ENCODE measurements around the gene CAPZB. TPM values are rescaled to one million over a fixed set of nuclear protein-coding genes. Genes with fewer than 3 reads are reported as not detected.

Gene CAPZB
- total RNA-seq, 1 donor from 2014 or later: 352 TPM

DNA sequence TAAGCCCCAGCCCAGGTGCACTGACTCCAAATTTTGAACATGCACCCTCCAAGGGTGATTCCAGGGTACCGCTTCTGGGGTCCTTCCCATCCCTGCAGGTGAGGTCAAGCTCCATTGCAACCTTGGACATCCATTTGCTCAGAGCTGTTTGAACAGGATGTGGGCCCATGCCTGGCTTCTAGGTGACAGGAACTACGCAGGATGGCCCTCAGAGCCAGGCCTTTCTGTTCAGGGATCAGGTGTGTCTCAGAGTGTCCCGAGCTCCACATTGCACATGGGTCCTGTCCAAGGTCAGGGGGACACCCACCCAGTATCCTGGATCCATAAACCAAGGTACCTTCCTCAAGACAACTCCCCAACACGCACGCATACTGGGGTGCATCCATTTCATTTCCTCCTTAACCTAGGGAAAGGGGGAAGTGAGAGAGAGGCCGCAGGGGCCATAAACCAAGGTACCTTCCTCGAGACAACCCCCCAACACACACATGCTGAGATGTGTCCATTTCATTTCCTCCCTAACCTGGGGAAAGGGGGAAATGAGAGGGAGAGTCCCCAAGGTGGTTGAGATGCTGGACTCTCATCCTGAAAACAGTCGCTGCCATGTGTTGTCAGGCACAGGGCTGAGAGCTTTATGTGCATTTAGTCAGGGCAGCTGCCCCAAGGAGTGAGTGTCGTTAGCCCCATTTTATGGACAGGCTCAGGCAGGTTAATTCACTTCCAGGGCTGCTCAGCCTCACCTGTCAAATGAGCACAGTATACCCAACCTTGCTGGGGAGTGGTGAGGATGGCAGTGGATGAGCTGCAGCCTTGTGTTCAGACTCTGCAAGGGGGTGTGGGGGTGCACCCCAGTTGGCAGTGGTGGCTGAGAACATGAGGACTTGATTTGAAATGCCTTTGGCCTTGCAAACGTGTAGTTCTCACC lies 171.1 kb downstream of the CAPZB start:
- Mint-ChIP-seq H3K4me1 (ENCODE audit: low read depth) (peaks cover 70% of the 10 kb centered on the region), H3K27me3 (ENCODE audit: low read depth) (no peaks in the 10 kb centered on the region), H3K27ac (ENCODE audit: unreplicated experiment) (peak overlapping the region; percentile 69), H3K4me3 (ENCODE audit: unreplicated experiment) (peak overlapping the region; percentile 81), H3K9me3 (ENCODE audit: low read depth) (no peaks in the 10 kb centered on the region), H3K36me3 (ENCODE audit: low read depth) (peaks cover 12% of the 10 kb centered on the region)
- TF ChIP-seq, protein P1, sequence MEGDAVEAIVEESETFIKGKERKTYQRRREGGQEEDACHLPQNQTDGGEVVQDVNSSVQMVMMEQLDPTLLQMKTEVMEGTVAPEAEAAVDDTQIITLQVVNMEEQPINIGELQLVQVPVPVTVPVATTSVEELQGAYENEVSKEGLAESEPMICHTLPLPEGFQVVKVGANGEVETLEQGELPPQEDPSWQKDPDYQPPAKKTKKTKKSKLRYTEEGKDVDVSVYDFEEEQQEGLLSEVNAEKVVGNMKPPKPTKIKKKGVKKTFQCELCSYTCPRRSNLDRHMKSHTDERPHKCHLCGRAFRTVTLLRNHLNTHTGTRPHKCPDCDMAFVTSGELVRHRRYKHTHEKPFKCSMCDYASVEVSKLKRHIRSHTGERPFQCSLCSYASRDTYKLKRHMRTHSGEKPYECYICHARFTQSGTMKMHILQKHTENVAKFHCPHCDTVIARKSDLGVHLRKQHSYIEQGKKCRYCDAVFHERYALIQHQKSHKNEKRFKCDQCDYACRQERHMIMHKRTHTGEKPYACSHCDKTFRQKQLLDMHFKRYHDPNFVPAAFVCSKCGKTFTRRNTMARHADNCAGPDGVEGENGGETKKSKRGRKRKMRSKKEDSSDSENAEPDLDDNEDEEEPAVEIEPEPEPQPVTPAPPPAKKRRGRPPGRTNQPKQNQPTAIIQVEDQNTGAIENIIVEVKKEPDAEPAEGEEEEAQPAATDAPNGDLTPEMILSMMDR (IDR thresholded peaks at IDR 0.05): no peak
- DNase-seq (ENCODE audit: low spot score): no peak

DNA sequence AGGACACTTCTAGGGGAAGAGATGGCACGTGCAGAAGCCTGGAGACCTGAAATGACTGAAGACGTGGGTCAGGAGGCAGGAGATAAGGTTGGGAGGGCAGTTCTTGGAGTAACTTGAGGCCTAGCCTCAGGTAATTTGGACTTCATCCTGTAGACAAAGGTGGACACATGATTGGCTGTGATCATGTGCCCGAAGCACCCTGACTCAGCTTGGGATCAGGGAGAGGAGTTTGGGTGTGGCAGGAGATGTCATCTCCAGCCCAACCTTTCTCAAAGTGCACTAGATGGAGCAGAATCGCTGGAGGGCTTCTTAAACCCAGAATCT lies 171.7 kb downstream of the CAPZB start:
- no peaks in the 10 kb centered on the region for H3K27me3 Mint-ChIP-seq (ENCODE audit: low read depth)
- H3K4me1 Mint-ChIP-seq (ENCODE audit: low read depth): peaks cover 70% of the 10 kb centered on the region
- no peak for DNase-seq (ENCODE audit: low spot score)
- H3K27ac Mint-ChIP-seq (ENCODE audit: unreplicated experiment): peak overlapping the region; percentile 29
- peak overlapping the region; percentile 81 for H3K4me3 Mint-ChIP-seq (ENCODE audit: unreplicated experiment)
- peaks cover 7% of the 10 kb centered on the region for H3K36me3 Mint-ChIP-seq (ENCODE audit: low read depth)
- TF ChIP-seq, protein P1 (IDR thresholded peaks at IDR 0.05): no peak
- H3K9me3 Mint-ChIP-seq (ENCODE audit: low read depth): no peaks in the 10 kb centered on the region

DNA sequence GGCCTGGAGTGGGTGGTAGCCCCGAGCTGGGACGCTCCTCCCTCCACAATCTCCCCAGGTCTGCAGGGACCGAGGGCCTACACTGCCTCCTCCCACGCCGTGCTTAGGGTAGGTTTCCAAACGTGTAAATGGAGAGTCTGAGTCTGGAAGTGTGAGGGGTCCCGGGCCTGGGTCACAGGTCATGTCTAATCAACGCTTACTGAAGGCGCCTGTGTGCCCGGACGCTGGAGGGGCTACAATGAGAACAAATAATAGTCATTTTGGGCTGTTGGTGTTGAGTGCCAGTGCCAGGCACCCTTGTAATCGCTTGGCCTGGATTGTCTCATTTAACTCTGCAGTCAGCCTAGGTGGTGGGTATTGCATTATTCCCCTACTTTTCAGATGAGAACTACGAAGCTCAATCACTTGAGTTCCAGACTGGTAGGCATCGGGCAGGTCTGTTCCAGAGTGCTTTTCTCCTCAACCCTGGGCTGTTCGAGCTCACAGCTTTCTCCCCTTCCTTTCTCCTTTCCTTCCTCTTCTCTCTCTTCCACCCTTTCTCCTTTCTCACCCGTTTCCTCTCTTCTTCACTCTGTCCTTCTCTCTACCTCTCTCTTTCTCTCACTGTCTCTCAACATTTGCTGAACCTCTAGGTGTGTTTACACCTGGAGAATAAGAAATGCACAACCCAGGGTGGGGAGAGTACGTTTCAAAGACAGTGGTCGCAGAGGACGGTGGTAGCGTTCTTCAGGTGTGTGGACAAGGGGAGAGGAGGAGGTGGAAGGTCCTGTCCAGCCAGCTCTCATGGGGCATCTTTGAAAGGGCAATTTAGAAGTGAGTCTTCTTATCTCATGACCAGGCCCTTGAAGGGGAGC lies 172.3 kb downstream of the CAPZB start:
- Mint-ChIP-seq H3K4me1 (ENCODE audit: low read depth) (peaks cover 66% of the 10 kb centered on the region), H3K27ac (ENCODE audit: unreplicated experiment) (peak overlapping the region; percentile 29), H3K36me3 (ENCODE audit: low read depth) (peaks cover 6% of the 10 kb centered on the region), H3K9me3 (ENCODE audit: low read depth) (no peaks in the 10 kb centered on the region), H3K27me3 (ENCODE audit: low read depth) (no peaks in the 10 kb centered on the region), H3K4me3 (ENCODE audit: unreplicated experiment) (peak overlapping the region; percentile 81)
- TF ChIP-seq, protein P1 (IDR thresholded peaks at IDR 0.05): no peak
- no peak for DNase-seq (ENCODE audit: low spot score)

DNA sequence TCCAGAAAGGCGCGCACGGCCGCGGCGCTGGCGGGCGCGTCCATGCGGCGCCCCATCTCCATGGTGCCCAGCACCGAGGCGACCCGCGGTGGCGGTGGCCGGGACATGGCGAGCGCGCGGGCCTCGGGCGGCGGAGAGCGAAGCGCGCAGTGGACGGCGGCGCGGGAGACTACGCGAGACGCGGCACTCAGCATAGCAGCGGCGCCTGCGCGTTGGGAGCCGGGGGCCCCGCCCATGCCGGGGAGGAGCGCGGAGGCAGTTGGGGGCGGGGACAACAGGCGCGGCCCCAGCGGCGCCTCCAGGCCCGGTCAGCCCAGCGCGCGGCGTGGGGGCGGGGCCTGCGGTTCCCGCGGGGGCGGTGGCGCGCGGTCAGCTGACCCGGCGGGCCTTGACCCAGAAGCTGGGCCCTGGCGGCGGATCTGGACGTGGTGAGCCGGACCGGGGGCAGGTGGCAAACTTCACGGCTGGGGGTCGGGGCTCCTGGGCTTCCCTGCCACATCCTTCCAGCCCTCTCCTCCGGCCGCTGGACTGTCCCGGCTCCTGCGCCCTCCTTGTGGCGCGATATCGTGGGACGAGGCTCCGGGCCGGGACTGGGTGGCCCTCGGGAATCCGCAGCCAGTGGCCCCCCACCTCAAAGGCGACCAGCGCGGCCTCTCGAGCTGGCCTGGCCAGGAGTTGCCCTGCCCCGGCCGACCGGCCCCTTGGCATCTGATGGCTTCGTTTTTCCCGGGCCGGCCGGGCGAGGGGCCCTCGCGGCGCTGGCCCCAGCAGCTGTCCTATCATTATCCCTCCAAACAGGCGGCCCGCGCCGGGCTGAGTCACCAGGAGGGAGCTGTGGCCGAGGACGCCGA lies 173.2 kb downstream of the CAPZB start, which contains the start of the genes AKR7A2 and SLC66A1:
Gene AKR7A2 (minus strand): TSS at position 214 of the 851 bp plus-strand sequence. CDS start 20 bp downstream, at position 194.
Gene SLC66A1 (plus strand): TSS at position 396 of the 851 bp plus-strand sequence. CDS start 5,352 bp downstream, outside the sequence.
- no peaks in the 10 kb centered on the region for H3K27me3 Mint-ChIP-seq (ENCODE audit: low read depth)
- no peaks in the 10 kb centered on the region for H3K9me3 Mint-ChIP-seq (ENCODE audit: low read depth)
- TF ChIP-seq, protein P1 (IDR thresholded peaks at IDR 0.05): peak; percentile 43
- peaks cover 7% of the 10 kb centered on the region for H3K36me3 Mint-ChIP-seq (ENCODE audit: low read depth)
- no peak for DNase-seq (ENCODE audit: low spot score)
- peak within 1 kb of the TSS; percentile 79 for H3K27ac Mint-ChIP-seq (ENCODE audit: unreplicated experiment)
- H3K4me3 Mint-ChIP-seq (ENCODE audit: unreplicated experiment): peak within 1 kb of the TSS; percentile 90
- peaks cover 64% of the 10 kb centered on the region for H3K4me1 Mint-ChIP-seq (ENCODE audit: low read depth)

All from chondrocyte (in vitro differentiated cells).